Hippocampal formation (tissue), 2 donors: Measurements from ENCODE around the gene HLA-DPA1.
"Not testable (repeated sequence)": the region's sequence is repeated elsewhere in the genome, so short reads cannot be mapped to it uniquely, and the experiment has no call there.

Source experiments
- DNase-seq, 2 donors: peaks; one replicate each; lab custom pipeline; 2025; lab: John Stamatoyannopoulos, UW

HLA-DPA1 gene

GRCh38 chr6:33073431-33073871 lies at the start of gene HLA-DPA1:
Gene HLA-DPA1, minus strand, starts transcription at chr6:33073649.
- DNase-seq = peak in 1 of 2 donors; percentile 33

GRCh38 chr6:33123181-33123580 lies 49.7 kb upstream of the HLA-DPA1 start:
- no peak for DNase-seq

- DNase-seq = no peak
Observed at GRCh38 chr6:33120001-33120400, 46.6 kb upstream of the HLA-DPA1 start.

GRCh38 chr6:33118525-33119123 lies 45.2 kb upstream of the HLA-DPA1 start:
- peak in 1 of 2 donors; percentile 55 for DNase-seq

- DNase-seq = no peak
Observed at GRCh38 chr6:33117811-33118277, 44.4 kb upstream of the HLA-DPA1 start.

- DNase-seq = no peak
Observed at GRCh38 chr6:33116841-33117711, 43.6 kb upstream of the HLA-DPA1 start.

- no peak for DNase-seq
Observed at GRCh38 chr6:33116417-33116816, 43.0 kb upstream of the HLA-DPA1 start.

- DNase-seq = no peak
Observed at GRCh38 chr6:33114406-33114805, 41.0 kb upstream of the HLA-DPA1 start.

- DNase-seq = no peak
Observed at GRCh38 chr6:33113755-33114154, 40.3 kb upstream of the HLA-DPA1 start.

GRCh38 chr6:33112148-33112547 lies 38.7 kb upstream of the HLA-DPA1 start:
- DNase-seq = peak in 1 of 2 donors; percentile 71

- DNase-seq = no peak
Observed at GRCh38 chr6:33108307-33108706, 34.9 kb upstream of the HLA-DPA1 start.

- DNase-seq = no peak
Observed at GRCh38 chr6:33107641-33108040, 34.2 kb upstream of the HLA-DPA1 start.

- DNase-seq = no peak
Observed at GRCh38 chr6:33105916-33106871, 32.7 kb upstream of the HLA-DPA1 start.

- no peak for DNase-seq
Observed at GRCh38 chr6:33105386-33105785, 31.9 kb upstream of the HLA-DPA1 start.

GRCh38 chr6:33104887-33105286 lies 31.4 kb upstream of the HLA-DPA1 start:
- no peak for DNase-seq

- DNase-seq = no peak
Observed at GRCh38 chr6:33103776-33104175, 30.3 kb upstream of the HLA-DPA1 start.

GRCh38 chr6:33101121-33101737 lies 27.8 kb upstream of the HLA-DPA1 start:
- not testable (repeated sequence) for DNase-seq

- no peak for DNase-seq
Observed at GRCh38 chr6:33095681-33096080, 22.2 kb upstream of the HLA-DPA1 start.

GRCh38 chr6:33093855-33094254 lies 20.4 kb upstream of the HLA-DPA1 start:
- no peak for DNase-seq

- DNase-seq = no peak
Observed at GRCh38 chr6:33092385-33092784, 18.9 kb upstream of the HLA-DPA1 start.

GRCh38 chr6:33091957-33092356 lies 18.5 kb upstream of the HLA-DPA1 start:
- no peak for DNase-seq
